GM12874 (cell line): ENCODE measurements around the gene MYBPC2.

Experiments
- CTCF ChIP-seq: IDR thresholded peaks from 2 replicates; pipeline ENCODE4 v1.5.1; 2011; ENCODE audit warnings: low read depth, mild to moderate bottlenecking, control low read depth, low read length, moderate library complexity; ENCODE audit not compliant: insufficient read depth

The MYBPC2 gene

GRCh38 chr19:50492303-50493052, 59.8 kb downstream of the MYBPC2 start:
- TF ChIP-seq CTCF, result no peak

- no peak for TF ChIP-seq CTCF
These were observed 60.5 kb downstream of the MYBPC2 start for GRCh38 chr19:50493171-50493570.

- TF ChIP-seq CTCF, result no peak
These were observed 61.7 kb downstream of the MYBPC2 start for GRCh38 chr19:50494186-50495019.

- no peak for TF ChIP-seq CTCF
These were observed 62.4 kb downstream of the MYBPC2 start for GRCh38 chr19:50495020-50495531.

- TF ChIP-seq CTCF, result no peak
These were observed 63.7 kb downstream of the MYBPC2 start for GRCh38 chr19:50496189-50497021.

- TF ChIP-seq CTCF, result no peak
These were observed 64.3 kb downstream of the MYBPC2 start for GRCh38 chr19:50497022-50497405.
